ENCODE measurements around the gene OLAH. TPM values are rescaled to one million over a fixed set of nuclear protein-coding genes. Genes with fewer than 3 reads are reported as not detected.

The OLAH gene
- total RNA-seq, 1 donor from 2014 or later = 16.3 TPM

DNA sequence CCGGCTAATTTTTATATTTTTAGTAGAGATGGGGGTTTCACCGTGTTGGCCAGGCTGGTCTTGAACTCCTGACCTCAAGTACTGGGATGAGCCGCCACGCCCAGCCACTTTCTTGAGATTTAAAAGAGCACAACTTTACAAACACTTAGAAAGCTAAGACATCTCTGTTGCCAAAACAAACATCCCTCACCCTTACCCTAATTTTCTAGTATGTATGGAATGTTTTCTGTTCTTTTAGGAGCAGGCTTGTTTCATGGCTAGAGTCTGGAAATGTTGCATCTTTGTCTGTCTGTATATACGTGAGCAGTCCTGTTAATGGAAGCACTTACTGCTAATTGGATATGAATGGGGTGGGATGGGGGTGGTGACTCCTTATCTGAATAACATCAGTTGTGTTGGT, 2.9 kb downstream of the OLAH start:
- DNase-seq (ENCODE audit: low read depth) (no peak), FAIRE-seq (no peak)
- no peak overlapping the region for H3K4me3 ChIP-seq (ENCODE audit: low read depth, low read length)
- no peaks in the 10 kb centered on the region for H3K36me3 ChIP-seq (ENCODE audit: control insufficient read depth, insufficient read depth, low read length)
- no peaks in the 10 kb centered on the region for H3K27me3 ChIP-seq (ENCODE audit: control insufficient read depth, insufficient read depth, low read length)
- TF ChIP-seq, protein P1, sequence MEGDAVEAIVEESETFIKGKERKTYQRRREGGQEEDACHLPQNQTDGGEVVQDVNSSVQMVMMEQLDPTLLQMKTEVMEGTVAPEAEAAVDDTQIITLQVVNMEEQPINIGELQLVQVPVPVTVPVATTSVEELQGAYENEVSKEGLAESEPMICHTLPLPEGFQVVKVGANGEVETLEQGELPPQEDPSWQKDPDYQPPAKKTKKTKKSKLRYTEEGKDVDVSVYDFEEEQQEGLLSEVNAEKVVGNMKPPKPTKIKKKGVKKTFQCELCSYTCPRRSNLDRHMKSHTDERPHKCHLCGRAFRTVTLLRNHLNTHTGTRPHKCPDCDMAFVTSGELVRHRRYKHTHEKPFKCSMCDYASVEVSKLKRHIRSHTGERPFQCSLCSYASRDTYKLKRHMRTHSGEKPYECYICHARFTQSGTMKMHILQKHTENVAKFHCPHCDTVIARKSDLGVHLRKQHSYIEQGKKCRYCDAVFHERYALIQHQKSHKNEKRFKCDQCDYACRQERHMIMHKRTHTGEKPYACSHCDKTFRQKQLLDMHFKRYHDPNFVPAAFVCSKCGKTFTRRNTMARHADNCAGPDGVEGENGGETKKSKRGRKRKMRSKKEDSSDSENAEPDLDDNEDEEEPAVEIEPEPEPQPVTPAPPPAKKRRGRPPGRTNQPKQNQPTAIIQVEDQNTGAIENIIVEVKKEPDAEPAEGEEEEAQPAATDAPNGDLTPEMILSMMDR (IDR thresholded peaks at IDR 0.05; ENCODE audit: insufficient read depth, low read length, severe bottlenecking) = no peak

DNA sequence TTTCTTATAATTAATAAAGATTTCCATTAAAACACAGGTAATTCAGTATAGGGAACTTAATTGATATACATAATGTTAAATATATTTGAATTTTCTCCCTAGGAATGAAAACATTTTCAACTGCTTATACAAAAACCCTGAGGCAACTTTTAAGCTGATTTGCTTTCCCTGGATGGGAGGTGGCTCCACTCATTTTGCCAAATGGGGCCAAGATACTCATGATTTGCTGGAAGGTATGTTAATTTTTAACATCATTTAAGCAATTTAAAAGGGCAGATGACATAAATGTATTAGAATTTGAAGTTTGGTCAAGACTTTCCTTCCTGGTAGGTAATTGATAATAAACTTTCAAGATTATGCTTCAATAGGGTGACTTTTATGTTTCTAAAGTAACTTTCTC, 5.8 kb downstream of the OLAH start:
- no peak for FAIRE-seq
- DNase-seq (ENCODE audit: low read depth) = no peak
- TF ChIP-seq, protein P1 (IDR thresholded peaks at IDR 0.05; ENCODE audit: insufficient read depth, low read length, severe bottlenecking) = no peak
- Histone ChIP-seq H3K27me3 (ENCODE audit: control insufficient read depth, insufficient read depth, low read length) (no peaks in the 10 kb centered on the region), H3K4me3 (ENCODE audit: low read depth, low read length) (no peak overlapping the region), H3K36me3 (ENCODE audit: control insufficient read depth, insufficient read depth, low read length) (no peaks in the 10 kb centered on the region)

DNA sequence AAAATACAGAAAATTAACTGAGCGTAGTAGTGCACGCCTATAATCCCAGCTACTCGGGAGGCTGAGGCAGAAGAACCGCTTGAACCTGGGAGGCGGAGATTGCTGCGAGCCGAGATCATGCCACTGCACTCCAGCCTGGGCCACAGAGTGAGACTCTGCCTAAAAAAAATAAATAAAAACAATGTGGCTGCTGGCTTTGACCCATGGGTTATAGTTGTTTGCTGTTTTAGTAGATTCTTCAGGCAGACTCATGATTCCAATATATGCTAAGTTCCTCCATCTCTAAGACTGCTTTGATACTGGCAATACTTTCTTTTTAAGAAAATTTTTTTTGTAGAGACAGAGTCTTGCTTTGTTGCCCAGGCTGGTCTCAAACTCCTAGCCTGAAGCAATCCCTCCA, 8.4 kb downstream of the OLAH start:
- Histone ChIP-seq H3K4me3 (ENCODE audit: low read depth, low read length) (no peak overlapping the region), H3K36me3 (ENCODE audit: control insufficient read depth, insufficient read depth, low read length) (no peaks in the 10 kb centered on the region), H3K27me3 (ENCODE audit: control insufficient read depth, insufficient read depth, low read length) (no peaks in the 10 kb centered on the region)
- no peak for FAIRE-seq
- TF ChIP-seq, protein P1 (IDR thresholded peaks at IDR 0.05; ENCODE audit: insufficient read depth, low read length, severe bottlenecking) = no peak
- no peak for DNase-seq (ENCODE audit: low read depth)

DNA sequence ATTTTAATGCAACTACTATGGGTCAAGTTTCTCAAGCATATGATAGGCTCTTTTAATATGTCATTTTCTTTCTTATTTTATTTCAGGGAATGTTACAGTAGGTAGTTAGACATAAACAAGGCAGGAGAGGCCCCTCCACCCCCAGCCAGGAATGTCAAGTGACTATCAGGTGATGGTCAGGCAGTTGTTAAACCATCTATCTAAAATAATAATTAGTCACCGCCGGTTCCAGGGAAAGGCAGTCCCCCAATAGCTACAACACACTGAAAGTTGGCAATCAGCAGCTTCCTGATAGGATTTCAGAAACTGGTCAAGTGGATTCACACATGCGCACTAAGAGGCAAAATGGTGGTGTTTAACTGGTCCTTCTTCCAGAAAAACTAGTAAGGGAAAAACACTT, 9.3 kb downstream of the OLAH start:
- no peaks in the 10 kb centered on the region for H3K36me3 ChIP-seq (ENCODE audit: control insufficient read depth, insufficient read depth, low read length)
- no peak for DNase-seq (ENCODE audit: low read depth)
- no peak for FAIRE-seq
- H3K27me3 ChIP-seq (ENCODE audit: control insufficient read depth, insufficient read depth, low read length) = no peaks in the 10 kb centered on the region
- TF ChIP-seq, protein P1 (IDR thresholded peaks at IDR 0.05; ENCODE audit: insufficient read depth, low read length, severe bottlenecking) = no peak
- H3K4me3 ChIP-seq (ENCODE audit: low read depth, low read length) = no peak overlapping the region

DNA sequence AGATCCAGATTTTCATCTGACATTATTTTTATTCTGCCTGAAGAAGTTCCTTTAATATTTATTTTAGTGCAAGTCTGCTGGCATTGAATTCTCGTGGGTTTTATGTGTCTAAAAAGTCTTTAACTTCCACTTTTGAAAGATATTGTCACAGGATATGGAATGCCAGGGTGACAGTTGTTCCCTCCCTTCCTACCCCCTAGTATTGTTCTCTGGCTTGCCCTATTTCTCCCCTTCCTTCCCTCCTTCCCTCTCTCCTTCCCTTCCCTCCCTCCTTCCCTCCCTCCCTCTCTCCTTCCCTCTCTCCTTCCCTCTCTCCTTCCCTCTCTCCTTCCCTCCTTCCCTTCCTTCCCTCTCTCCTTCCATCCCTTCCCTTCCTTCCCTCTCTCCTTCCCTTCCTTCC, 14.9 kb downstream of the OLAH start:
- DNase-seq (ENCODE audit: low read depth) = no peak
- Histone ChIP-seq H3K4me3 (ENCODE audit: low read depth, low read length) (no peak overlapping the region), H3K27me3 (ENCODE audit: control insufficient read depth, insufficient read depth, low read length) (no peaks in the 10 kb centered on the region), H3K36me3 (ENCODE audit: control insufficient read depth, insufficient read depth, low read length) (no peaks in the 10 kb centered on the region)
- TF ChIP-seq, protein P1 (IDR thresholded peaks at IDR 0.05; ENCODE audit: insufficient read depth, low read length, severe bottlenecking) = no peak
- no peak for FAIRE-seq

DNA sequence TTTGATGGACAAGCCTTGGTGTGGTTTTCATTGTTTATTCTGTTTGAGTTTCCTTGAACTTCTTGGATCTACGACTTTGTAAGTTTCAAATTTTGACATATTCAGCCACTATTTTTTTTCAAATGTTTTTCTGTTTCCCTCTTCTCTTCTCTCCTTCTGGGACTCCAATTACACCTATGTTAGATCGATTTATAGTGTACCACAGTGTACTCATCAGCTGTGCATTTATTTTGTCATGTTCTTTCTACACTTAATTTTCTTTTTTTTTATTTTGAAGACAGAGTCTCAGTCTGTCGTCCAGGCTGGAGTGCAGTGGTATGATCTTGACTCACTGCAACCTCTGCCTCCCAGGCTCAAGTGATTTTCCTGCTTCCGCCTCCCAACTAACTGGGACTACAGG, 16.2 kb downstream of the OLAH start:
- no peaks in the 10 kb centered on the region for H3K36me3 ChIP-seq (ENCODE audit: control insufficient read depth, insufficient read depth, low read length)
- H3K4me3 ChIP-seq (ENCODE audit: low read depth, low read length) = no peak overlapping the region
- TF ChIP-seq, protein P1 (IDR thresholded peaks at IDR 0.05; ENCODE audit: insufficient read depth, low read length, severe bottlenecking) = no peak
- no peak for FAIRE-seq
- DNase-seq (ENCODE audit: low read depth) = no peak
- H3K27me3 ChIP-seq (ENCODE audit: control insufficient read depth, insufficient read depth, low read length) = no peaks in the 10 kb centered on the region
